Mammary epithelial cell (primary cell): ENCODE data around the gene ATP13A4.

Experiments
- EZH2 ChIP-seq: IDR thresholded peaks from 2 replicates; pipeline ENCODE4 v1.6.1; 2012; ENCODE audit warnings: low read length, inconsistent platforms, borderline replicate concordance
- TF ChIP-seq, protein P1 (sequence below), 2 donors: IDR thresholded peaks in 1 of 2; conservative IDR thresholded peaks in 1 of 2; 2 replicates each; pipeline ENCODE4 v1.5.1; 2011 to 2012; ENCODE audit warnings: inconsistent platforms in 2 of 2, low read length in 2 of 2, mild to moderate bottlenecking in 2 of 2, control low read depth in 1 of 2, low read depth in 1 of 2; ENCODE audit not compliant: insufficient read depth in 1 of 2; ENCODE audit errors: extremely low read depth in 1 of 2

DNA sequence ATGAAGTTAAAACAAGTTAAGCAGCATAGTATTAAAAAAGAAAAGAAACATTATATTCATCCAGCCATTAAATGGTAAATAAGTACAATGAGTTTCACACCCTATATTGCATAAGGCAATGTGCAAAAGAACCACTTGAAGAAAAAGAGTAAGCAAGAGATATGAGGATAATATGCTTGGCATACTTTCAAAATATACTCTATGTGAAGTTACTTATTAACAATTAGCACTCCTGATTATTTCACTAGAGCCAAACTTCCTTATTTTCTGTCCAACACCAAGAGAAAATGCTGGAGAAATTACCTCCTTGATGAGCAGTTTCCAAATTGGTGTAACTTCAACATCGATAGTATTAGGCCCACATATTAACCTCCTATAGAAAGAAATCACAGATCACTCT lies 63.7 kb downstream of the ATP13A4 start:
- no peak for TF ChIP-seq EZH2
- TF ChIP-seq, protein P1, sequence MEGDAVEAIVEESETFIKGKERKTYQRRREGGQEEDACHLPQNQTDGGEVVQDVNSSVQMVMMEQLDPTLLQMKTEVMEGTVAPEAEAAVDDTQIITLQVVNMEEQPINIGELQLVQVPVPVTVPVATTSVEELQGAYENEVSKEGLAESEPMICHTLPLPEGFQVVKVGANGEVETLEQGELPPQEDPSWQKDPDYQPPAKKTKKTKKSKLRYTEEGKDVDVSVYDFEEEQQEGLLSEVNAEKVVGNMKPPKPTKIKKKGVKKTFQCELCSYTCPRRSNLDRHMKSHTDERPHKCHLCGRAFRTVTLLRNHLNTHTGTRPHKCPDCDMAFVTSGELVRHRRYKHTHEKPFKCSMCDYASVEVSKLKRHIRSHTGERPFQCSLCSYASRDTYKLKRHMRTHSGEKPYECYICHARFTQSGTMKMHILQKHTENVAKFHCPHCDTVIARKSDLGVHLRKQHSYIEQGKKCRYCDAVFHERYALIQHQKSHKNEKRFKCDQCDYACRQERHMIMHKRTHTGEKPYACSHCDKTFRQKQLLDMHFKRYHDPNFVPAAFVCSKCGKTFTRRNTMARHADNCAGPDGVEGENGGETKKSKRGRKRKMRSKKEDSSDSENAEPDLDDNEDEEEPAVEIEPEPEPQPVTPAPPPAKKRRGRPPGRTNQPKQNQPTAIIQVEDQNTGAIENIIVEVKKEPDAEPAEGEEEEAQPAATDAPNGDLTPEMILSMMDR (conservative IDR thresholded peaks at IDR 0.05 in 1 of 2, IDR thresholded peaks at IDR 0.05 in 1 of 2; ENCODE audit: extremely low read depth in 1 of 2, insufficient read depth in 1 of 2, low read depth in 1 of 2, low read length in 2 of 2), result no peak
